ENCODE measurements around the gene SKOR1. TPM values are rescaled to one million over a fixed set of nuclear protein-coding genes. Genes with fewer than 3 reads are reported as not detected.
A peak's percentile ranks its signal among the peaks of the same experiment; 100 is the strongest.

Gene SKOR1
- total and polyA plus RNA-seq, 2 of the 13 experiments (the other 11 are each of a cell fraction or from before 2014, with no cell fraction given): 0.09 to 0.11 TPM

DNA sequence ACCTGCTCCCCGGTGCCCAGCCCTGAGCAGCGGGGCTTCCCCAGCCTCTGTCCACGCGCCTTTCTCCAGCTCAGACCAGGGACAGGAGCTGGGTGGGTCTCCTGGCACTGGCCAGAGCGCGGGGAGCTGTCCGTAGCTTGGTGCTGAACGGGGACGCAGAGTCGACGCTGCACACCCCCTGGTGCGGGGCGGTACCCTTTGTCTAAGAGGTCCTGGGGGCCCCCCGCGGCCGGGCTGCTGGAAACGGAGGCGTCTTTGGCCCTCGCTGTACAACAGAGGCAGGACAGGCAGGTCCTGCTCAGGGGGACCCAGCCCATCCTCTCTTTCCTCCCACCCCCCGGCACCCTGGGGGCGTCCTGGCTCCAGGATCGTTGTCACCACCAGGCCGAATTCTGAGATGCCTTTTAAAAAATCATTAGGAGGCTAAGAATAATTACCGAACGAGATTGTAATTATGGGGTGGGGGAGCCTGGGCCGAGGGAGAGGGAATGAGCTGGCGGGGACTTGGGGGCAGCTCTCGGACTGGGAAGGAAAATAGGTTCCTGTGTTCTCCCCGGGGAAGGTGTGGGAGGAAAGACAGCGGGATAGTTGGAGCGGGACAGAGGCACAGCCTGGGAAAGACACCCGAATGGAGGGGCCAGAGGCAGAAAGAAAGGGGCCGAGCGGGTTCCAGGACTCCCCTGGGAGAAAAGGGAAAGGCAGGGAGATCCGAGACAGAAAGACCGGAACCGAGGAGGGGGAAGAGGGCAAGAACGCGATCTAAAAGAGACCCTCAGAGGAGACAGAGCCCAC is 4.1 kb upstream of the SKOR1 start (continued):
- TF ChIP-seq, protein P1, sequence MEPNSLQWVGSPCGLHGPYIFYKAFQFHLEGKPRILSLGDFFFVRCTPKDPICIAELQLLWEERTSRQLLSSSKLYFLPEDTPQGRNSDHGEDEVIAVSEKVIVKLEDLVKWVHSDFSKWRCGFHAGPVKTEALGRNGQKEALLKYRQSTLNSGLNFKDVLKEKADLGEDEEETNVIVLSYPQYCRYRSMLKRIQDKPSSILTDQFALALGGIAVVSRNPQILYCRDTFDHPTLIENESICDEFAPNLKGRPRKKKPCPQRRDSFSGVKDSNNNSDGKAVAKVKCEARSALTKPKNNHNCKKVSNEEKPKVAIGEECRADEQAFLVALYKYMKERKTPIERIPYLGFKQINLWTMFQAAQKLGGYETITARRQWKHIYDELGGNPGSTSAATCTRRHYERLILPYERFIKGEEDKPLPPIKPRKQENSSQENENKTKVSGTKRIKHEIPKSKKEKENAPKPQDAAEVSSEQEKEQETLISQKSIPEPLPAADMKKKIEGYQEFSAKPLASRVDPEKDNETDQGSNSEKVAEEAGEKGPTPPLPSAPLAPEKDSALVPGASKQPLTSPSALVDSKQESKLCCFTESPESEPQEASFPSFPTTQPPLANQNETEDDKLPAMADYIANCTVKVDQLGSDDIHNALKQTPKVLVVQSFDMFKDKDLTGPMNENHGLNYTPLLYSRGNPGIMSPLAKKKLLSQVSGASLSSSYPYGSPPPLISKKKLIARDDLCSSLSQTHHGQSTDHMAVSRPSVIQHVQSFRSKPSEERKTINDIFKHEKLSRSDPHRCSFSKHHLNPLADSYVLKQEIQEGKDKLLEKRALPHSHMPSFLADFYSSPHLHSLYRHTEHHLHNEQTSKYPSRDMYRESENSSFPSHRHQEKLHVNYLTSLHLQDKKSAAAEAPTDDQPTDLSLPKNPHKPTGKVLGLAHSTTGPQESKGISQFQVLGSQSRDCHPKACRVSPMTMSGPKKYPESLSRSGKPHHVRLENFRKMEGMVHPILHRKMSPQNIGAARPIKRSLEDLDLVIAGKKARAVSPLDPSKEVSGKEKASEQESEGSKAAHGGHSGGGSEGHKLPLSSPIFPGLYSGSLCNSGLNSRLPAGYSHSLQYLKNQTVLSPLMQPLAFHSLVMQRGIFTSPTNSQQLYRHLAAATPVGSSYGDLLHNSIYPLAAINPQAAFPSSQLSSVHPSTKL (CRISPR knock-in tag; IDR thresholded peaks at IDR 0.05): peak; percentile 36; the same call in 1 of the 2 replicates
- TF ChIP-seq, protein P2, sequence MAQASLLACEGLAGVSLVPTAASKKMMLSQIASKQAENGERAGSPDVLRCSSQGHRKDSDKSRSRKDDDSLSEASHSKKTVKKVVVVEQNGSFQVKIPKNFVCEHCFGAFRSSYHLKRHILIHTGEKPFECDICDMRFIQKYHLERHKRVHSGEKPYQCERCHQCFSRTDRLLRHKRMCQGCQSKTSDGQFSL (CRISPR knock-in tag; IDR thresholded peaks at IDR 0.05): no peak
- TF ChIP-seq MIXL1 (CRISPR knock-in tag; IDR thresholded peaks at IDR 0.05): peak; percentile 36; the same call in 1 of the 2 replicates
- TF ChIP-seq HOXA5 (CRISPR knock-in tag; IDR thresholded peaks at IDR 0.05): no peak
- TF ChIP-seq, protein P3, sequence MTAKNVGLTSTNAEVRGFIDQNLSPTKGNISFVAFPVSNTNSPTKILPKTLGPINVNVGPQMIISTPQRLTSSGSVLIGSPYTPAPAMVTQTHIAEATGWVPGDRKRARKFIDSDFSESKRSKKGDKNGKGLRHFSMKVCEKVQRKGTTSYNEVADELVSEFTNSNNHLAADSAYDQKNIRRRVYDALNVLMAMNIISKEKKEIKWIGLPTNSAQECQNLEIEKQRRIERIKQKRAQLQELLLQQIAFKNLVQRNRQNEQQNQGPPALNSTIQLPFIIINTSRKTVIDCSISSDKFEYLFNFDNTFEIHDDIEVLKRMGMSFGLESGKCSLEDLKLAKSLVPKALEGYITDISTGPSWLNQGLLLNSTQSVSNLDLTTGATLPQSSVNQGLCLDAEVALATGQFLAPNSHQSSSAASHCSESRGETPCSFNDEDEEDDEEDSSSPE (CRISPR knock-in tag; IDR thresholded peaks at IDR 0.05): no peak
- TF ChIP-seq, protein P4, sequence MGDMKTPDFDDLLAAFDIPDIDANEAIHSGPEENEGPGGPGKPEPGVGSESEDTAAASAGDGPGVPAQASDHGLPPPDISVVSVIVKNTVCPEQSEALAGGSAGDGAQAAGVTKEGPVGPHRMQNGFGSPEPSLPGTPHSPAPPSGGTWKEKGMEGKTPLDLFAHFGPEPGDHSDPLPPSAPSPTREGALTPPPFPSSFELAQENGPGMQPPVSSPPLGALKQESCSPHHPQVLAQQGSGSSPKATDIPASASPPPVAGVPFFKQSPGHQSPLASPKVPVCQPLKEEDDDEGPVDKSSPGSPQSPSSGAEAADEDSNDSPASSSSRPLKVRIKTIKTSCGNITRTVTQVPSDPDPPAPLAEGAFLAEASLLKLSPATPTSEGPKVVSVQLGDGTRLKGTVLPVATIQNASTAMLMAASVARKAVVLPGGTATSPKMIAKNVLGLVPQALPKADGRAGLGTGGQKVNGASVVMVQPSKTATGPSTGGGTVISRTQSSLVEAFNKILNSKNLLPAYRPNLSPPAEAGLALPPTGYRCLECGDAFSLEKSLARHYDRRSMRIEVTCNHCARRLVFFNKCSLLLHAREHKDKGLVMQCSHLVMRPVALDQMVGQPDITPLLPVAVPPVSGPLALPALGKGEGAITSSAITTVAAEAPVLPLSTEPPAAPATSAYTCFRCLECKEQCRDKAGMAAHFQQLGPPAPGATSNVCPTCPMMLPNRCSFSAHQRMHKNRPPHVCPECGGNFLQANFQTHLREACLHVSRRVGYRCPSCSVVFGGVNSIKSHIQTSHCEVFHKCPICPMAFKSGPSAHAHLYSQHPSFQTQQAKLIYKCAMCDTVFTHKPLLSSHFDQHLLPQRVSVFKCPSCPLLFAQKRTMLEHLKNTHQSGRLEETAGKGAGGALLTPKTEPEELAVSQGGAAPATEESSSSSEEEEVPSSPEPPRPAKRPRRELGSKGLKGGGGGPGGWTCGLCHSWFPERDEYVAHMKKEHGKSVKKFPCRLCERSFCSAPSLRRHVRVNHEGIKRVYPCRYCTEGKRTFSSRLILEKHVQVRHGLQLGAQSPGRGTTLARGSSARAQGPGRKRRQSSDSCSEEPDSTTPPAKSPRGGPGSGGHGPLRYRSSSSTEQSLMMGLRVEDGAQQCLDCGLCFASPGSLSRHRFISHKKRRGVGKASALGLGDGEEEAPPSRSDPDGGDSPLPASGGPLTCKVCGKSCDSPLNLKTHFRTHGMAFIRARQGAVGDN (CRISPR knock-in tag; IDR thresholded peaks at IDR 0.05): peak; percentile 21; the same call in 1 of the 2 replicates
- no peak for TF ChIP-seq ZNF660 (CRISPR knock-in tag; IDR thresholded peaks at IDR 0.05; ENCODE audit: borderline replicate concordance, low read depth)
- no peak for TF ChIP-seq SUZ12 (IDR thresholded peaks at IDR 0.05; ENCODE audit: low read depth, low read length)
- TF ChIP-seq, protein P5, sequence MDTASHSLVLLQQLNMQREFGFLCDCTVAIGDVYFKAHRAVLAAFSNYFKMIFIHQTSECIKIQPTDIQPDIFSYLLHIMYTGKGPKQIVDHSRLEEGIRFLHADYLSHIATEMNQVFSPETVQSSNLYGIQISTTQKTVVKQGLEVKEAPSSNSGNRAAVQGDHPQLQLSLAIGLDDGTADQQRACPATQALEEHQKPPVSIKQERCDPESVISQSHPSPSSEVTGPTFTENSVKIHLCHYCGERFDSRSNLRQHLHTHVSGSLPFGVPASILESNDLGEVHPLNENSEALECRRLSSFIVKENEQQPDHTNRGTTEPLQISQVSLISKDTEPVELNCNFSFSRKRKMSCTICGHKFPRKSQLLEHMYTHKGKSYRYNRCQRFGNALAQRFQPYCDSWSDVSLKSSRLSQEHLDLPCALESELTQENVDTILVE (CRISPR knock-in tag; IDR thresholded peaks at IDR 0.05): 0 out of 2 replicates have a peak, but pooled peaks have one; percentile 33
- no peak for TF ChIP-seq RNF2 (conservative IDR thresholded peaks at IDR 0.05; ENCODE audit: low read depth)
- TF ChIP-seq, protein P6, sequence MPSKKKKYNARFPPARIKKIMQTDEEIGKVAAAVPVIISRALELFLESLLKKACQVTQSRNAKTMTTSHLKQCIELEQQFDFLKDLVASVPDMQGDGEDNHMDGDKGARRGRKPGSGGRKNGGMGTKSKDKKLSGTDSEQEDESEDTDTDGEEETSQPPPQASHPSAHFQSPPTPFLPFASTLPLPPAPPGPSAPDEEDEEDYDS (CRISPR knock-in tag; IDR thresholded peaks at IDR 0.05): no peak
- no peak for TF ChIP-seq PTBP1 (IDR thresholded peaks at IDR 0.05; ENCODE audit: low read depth, low read length, poor library complexity, severe bottlenecking)
- TF ChIP-seq, protein P7, sequence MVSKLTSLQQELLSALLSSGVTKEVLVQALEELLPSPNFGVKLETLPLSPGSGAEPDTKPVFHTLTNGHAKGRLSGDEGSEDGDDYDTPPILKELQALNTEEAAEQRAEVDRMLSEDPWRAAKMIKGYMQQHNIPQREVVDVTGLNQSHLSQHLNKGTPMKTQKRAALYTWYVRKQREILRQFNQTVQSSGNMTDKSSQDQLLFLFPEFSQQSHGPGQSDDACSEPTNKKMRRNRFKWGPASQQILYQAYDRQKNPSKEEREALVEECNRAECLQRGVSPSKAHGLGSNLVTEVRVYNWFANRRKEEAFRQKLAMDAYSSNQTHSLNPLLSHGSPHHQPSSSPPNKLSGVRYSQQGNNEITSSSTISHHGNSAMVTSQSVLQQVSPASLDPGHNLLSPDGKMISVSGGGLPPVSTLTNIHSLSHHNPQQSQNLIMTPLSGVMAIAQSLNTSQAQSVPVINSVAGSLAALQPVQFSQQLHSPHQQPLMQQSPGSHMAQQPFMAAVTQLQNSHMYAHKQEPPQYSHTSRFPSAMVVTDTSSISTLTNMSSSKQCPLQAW (CRISPR knock-in tag; IDR thresholded peaks at IDR 0.05): 0 out of 2 replicates have a peak, but pooled peaks have one; percentile 41
- 0 out of 2 replicates have a peak, but pooled peaks have one; percentile 41 for TF ChIP-seq MEF2D (CRISPR knock-in tag; IDR thresholded peaks at IDR 0.05)
- TF ChIP-seq KLF12 (CRISPR knock-in tag; IDR thresholded peaks at IDR 0.05; ENCODE audit: borderline replicate concordance): 0 out of 2 replicates have a peak, but pooled peaks have one; percentile 44

Measured in HepG2 (cell line).